Endothelial cell of umbilical vein (primary cell): Measurements from ENCODE around the gene BAD.

Experiments
- CTCF ChIP-seq, 2 donors: IDR thresholded peaks; 1 replicate in 1 of 2; 2 replicates in 1 of 2; pipeline ENCODE4 v1.5.1; 2011; ENCODE audit warnings: low read length in 2 of 2, mild to moderate bottlenecking in 2 of 2, moderate library complexity in 2 of 2, control low read depth in 1 of 2, inconsistent platforms in 1 of 2, low read depth in 1 of 2; ENCODE audit not compliant: insufficient read depth in 1 of 2; ENCODE audit errors: extremely low read depth in 1 of 2
- FOS ChIP-seq: IDR thresholded peaks from 2 replicates; pipeline ENCODE4 v1.6.1; 2011; ENCODE audit warnings: mild to moderate bottlenecking, low read length, moderate library complexity, borderline replicate concordance; ENCODE audit not compliant: insufficient read depth
- GATA2 ChIP-seq: IDR thresholded peaks from 2 replicates; pipeline ENCODE4 v1.7.0; 2011; ENCODE audit warnings: low read depth, mild to moderate bottlenecking, moderate library complexity, mixed read lengths, low read length; ENCODE audit not compliant: insufficient read length, insufficient read depth
- MAX ChIP-seq: IDR thresholded peaks from 2 replicates; pipeline ENCODE4 v1.6.1; 2011; ENCODE audit not compliant: insufficient read depth, insufficient read length
- POLR2A ChIP-seq: IDR thresholded peaks from 2 replicates; pipeline ENCODE4 v1.6.1; 2012; ENCODE audit warnings: low read depth, mild to moderate bottlenecking, control low read depth, low read length
- POLR2AphosphoS5 ChIP-seq: IDR thresholded peaks from 2 replicates; pipeline ENCODE4 v1.6.1; 2012; ENCODE audit warnings: low read depth, mild to moderate bottlenecking, control low read depth, low read length, moderate library complexity; ENCODE audit not compliant: insufficient read depth

GRCh38 chr11:64290352-64291261 is 6.1 kb upstream of the BAD start:
- TF ChIP-seq CTCF (IDR thresholded peaks at IDR 0.05; ENCODE audit: extremely low read depth in 1 of 2, insufficient read depth in 1 of 2, low read depth in 1 of 2, low read length in 2 of 2) (no peak), POLR2A (no peak), MAX (no peak), GATA2 (no peak), POLR2AphosphoS5 (no peak), FOS (no peak)
